Hepatocyte (in vitro differentiated cells): ENCODE measurements around the gene MYO1B. TPM values are rescaled to one million over a fixed set of nuclear protein-coding genes. Genes with fewer than 3 reads are reported as not detected.

ENCODE experiments used
- DNase-seq: peaks from one replicate; pipeline ENCODE4 v3.0.0-alpha.2; 2016; ENCODE audit warnings: low spot score
- H2AFZ ChIP-seq: fragments of 200-600 bp; sonication (generic); 2 replicates; pipeline ENCODE4 v1.6.0; 2016; ENCODE audit warnings: antibody characterized with exemption, mild to moderate bottlenecking
- H3K27ac ChIP-seq: fragments of 200-600 bp; sonication (generic); 2 replicates; pipeline ENCODE4 v1.5.1; 2016; ENCODE audit warnings: mild to moderate bottlenecking
- H3K27me3 ChIP-seq: fragments of 200-600 bp; sonication (generic); 2 replicates; pipeline ENCODE4 v1.6.1; 2016
- H3K36me3 ChIP-seq: fragments of 200-600 bp; sonication (generic); replicated peaks from 2 replicates; pipeline ENCODE4 v1.5.1; 2016; ENCODE audit warnings: low read depth; ENCODE audit not compliant: insufficient read depth
- H3K4me1 ChIP-seq: fragments of 200-600 bp; sonication (generic); 2 replicates; pipeline ENCODE4 v1.5.1; 2016; ENCODE audit warnings: mild to moderate bottlenecking, moderate library complexity; ENCODE audit not compliant: insufficient read depth
- H3K4me2 ChIP-seq: fragments of 200-600 bp; sonication (generic); 2 replicates; pipeline ENCODE4 v1.6.0; 2016
- H3K4me3 ChIP-seq: fragments of 200-600 bp; sonication (generic); 2 replicates; pipeline ENCODE4 v1.5.1; 2016; ENCODE audit warnings: mild to moderate bottlenecking
- H3K79me2 ChIP-seq: fragments of 200-600 bp; sonication (generic); 2 replicates; pipeline ENCODE4 v1.6.0; 2017; ENCODE audit warnings: mild to moderate bottlenecking
- H3K9me2 ChIP-seq: fragments of 200-600 bp; sonication (generic); replicated peaks from 2 replicates; pipeline ENCODE4 v1.6.0; 2017; ENCODE audit warnings: mild to moderate bottlenecking; ENCODE audit not compliant: insufficient read depth
- H3K9me3 ChIP-seq: fragments of 200-600 bp; sonication (generic); 2 replicates; pipeline ENCODE4 v1.5.1; 2016; ENCODE audit warnings: low read depth, mild to moderate bottlenecking
- H4K20me1 ChIP-seq: fragments of 200-600 bp; sonication (generic); 2 replicates; pipeline ENCODE4 v1.6.0; 2016; ENCODE audit warnings: mild to moderate bottlenecking; ENCODE audit not compliant: insufficient read depth, poor library complexity, severe bottlenecking
- EZH2 ChIP-seq: fragments of 200-600 bp; sonication (generic); IDR thresholded peaks from 2 replicates; pipeline ENCODE4 v1.6.1; 2016; ENCODE audit warnings: antibody characterized with exemption, mild to moderate bottlenecking, borderline replicate concordance
- EZH2phosphoT487 ChIP-seq: fragments of 200-600 bp; sonication (generic); IDR thresholded peaks from one replicate; pipeline ENCODE4 v1.6.1; 2018; ENCODE audit warnings: antibody characterized with exemption, mild to moderate bottlenecking, low read depth, moderate library complexity; ENCODE audit not compliant: unreplicated experiment, severe bottlenecking
- WGBS: methylation state at CpG from one replicate; pipeline ENCODE4 v1.1.6; 2016; ENCODE audit warnings: low lambda C conversion rate; ENCODE audit errors: missing lambda C conversion rate; 5-methylcytosine and 5-hydroxymethylcytosine counted together
- polyA plus RNA-seq: library from polyadenylated mRNA; unstranded; fragments of >200 nt; fragmentation: Nextera tagmentation; extraction: Ambion mirVana; gene quantifications from 2 replicates; pipeline ENCODE4 v1.2.1, GENCODE V29; 2016
- total RNA-seq: library from RNA; depleted of rRNA; stranded (reverse); fragments of >200 nt; gene quantifications from 2 replicates; pipeline ENCODE4 v1.2.3, GENCODE V29; 2014
- TF ChIP-seq, protein P1 (sequence below): fragments of 200-600 bp; sonication (generic); IDR thresholded peaks from 2 replicates; pipeline ENCODE4 v1.5.1; 2016; ENCODE audit warnings: antibody characterized with exemption, mild to moderate bottlenecking; ENCODE audit not compliant: poor library complexity

Gene MYO1B
- total and polyA plus RNA-seq, 2 experiments from 2014 or later, result 43.4 to 91.6 TPM

- no peak overlapping the region for H3K4me3 ChIP-seq
- no peak for TF ChIP-seq EZH2phosphoT487
- TF ChIP-seq EZH2, result no peak
- TF ChIP-seq, protein P1, sequence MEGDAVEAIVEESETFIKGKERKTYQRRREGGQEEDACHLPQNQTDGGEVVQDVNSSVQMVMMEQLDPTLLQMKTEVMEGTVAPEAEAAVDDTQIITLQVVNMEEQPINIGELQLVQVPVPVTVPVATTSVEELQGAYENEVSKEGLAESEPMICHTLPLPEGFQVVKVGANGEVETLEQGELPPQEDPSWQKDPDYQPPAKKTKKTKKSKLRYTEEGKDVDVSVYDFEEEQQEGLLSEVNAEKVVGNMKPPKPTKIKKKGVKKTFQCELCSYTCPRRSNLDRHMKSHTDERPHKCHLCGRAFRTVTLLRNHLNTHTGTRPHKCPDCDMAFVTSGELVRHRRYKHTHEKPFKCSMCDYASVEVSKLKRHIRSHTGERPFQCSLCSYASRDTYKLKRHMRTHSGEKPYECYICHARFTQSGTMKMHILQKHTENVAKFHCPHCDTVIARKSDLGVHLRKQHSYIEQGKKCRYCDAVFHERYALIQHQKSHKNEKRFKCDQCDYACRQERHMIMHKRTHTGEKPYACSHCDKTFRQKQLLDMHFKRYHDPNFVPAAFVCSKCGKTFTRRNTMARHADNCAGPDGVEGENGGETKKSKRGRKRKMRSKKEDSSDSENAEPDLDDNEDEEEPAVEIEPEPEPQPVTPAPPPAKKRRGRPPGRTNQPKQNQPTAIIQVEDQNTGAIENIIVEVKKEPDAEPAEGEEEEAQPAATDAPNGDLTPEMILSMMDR, result no peak
- no peak overlapping the region for H3K27ac ChIP-seq
- H4K20me1 ChIP-seq, result peaks cover 5% of the 10 kb centered on the region
- H3K9me3 ChIP-seq, result no peaks in the 10 kb centered on the region
- no peaks in the 10 kb centered on the region for H3K27me3 ChIP-seq
- no peak overlapping the region for H3K4me2 ChIP-seq
- no peaks in the 10 kb centered on the region for H3K9me2 ChIP-seq
- H3K79me2 ChIP-seq, result peaks cover 85% of the 10 kb centered on the region
- DNase-seq, result no peak
- H3K4me1 ChIP-seq, result no peaks in the 10 kb centered on the region
- H3K36me3 ChIP-seq, result no peaks in the 10 kb centered on the region
- no peak overlapping the region for H2AFZ ChIP-seq
- 85% methylated on average over 11 of the region's 11 CpGs for WGBS
Observed at GRCh38 chr2:191285252-191285651, 40.0 kb downstream of the MYO1B start.

DNA sequence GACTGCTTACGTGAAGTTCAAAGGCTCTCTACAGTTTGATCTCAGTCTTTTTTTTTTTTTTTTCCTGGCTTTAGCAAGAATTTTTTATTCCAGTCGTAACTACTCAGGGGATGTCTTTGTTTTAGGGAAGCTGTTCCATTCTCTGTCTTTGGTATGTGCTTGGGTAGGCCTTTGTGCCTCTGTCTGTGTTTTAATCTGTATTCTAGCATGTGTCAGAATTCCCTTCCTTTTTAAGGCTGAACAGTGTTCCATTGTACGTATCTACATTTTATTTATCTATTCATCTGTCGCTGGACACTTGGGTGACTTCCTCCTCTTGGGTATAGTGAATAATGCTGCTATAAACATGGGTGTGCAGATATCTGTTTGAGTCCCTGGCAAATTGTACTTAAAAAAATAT is 42.6 kb downstream of the MYO1B start:
- Histone ChIP-seq H2AFZ (no peak overlapping the region), H3K4me2 (no peak overlapping the region), H3K4me1 (no peaks in the 10 kb centered on the region), H3K36me3 (no peaks in the 10 kb centered on the region), H3K27me3 (no peaks in the 10 kb centered on the region), H4K20me1 (peaks cover 5% of the 10 kb centered on the region), H3K9me3 (no peaks in the 10 kb centered on the region), H3K27ac (no peak overlapping the region), H3K9me2 (no peaks in the 10 kb centered on the region), H3K79me2 (peaks cover 78% of the 10 kb centered on the region), H3K4me3 (no peak overlapping the region)
- WGBS, result 89% methylated on average over 4 of the region's 4 CpGs
- no peak for DNase-seq
- TF ChIP-seq EZH2phosphoT487 (no peak), EZH2 (no peak)
- TF ChIP-seq, protein P1, result no peak

GRCh38 chr2:191289049-191289448 is 43.8 kb downstream of the MYO1B start:
- Histone ChIP-seq H3K79me2 (peaks cover 78% of the 10 kb centered on the region), H2AFZ (no peak overlapping the region), H4K20me1 (peaks cover 5% of the 10 kb centered on the region), H3K9me3 (no peaks in the 10 kb centered on the region), H3K4me1 (no peaks in the 10 kb centered on the region), H3K4me2 (no peak overlapping the region), H3K4me3 (no peak overlapping the region), H3K27ac (no peak overlapping the region), H3K27me3 (no peaks in the 10 kb centered on the region), H3K9me2 (no peaks in the 10 kb centered on the region), H3K36me3 (no peaks in the 10 kb centered on the region)
- no peak for DNase-seq
- TF ChIP-seq EZH2, result no peak
- TF ChIP-seq, protein P1, result no peak
- no peak for TF ChIP-seq EZH2phosphoT487
- WGBS, result 84% methylated on average over 7 of the region's 7 CpGs

- H4K20me1 ChIP-seq, result peaks cover 3% of the 10 kb centered on the region
- no peaks in the 10 kb centered on the region for H3K36me3 ChIP-seq
- no peaks in the 10 kb centered on the region for H3K9me2 ChIP-seq
- no peak for DNase-seq
- peaks cover 68% of the 10 kb centered on the region for H3K79me2 ChIP-seq
- TF ChIP-seq EZH2phosphoT487 (no peak), EZH2 (no peak)
- TF ChIP-seq, protein P1, result no peak
- H3K4me2 ChIP-seq, result no peak overlapping the region
- no peak overlapping the region for H3K4me3 ChIP-seq
- 83% methylated on average over 2 of the region's 2 CpGs for WGBS
- no peaks in the 10 kb centered on the region for H3K4me1 ChIP-seq
- no peaks in the 10 kb centered on the region for H3K9me3 ChIP-seq
- H2AFZ ChIP-seq, result no peak overlapping the region
- H3K27ac ChIP-seq, result no peak overlapping the region
- no peaks in the 10 kb centered on the region for H3K27me3 ChIP-seq
Observed at GRCh38 chr2:191291471-191291870, 46.3 kb downstream of the MYO1B start.
